GM21367 (cell line): ENCODE results near the gene MACROD2.
A peak's percentile ranks its signal among the peaks of the same experiment; 100 is the strongest.

Experiments
- ATAC-seq: cut with Tn5 transposase; IDR thresholded peaks from one replicate; pipeline ENCODE4 v1.9.1; 2021; ENCODE audit not compliant: unreplicated experiment

MACROD2 gene

DNA sequence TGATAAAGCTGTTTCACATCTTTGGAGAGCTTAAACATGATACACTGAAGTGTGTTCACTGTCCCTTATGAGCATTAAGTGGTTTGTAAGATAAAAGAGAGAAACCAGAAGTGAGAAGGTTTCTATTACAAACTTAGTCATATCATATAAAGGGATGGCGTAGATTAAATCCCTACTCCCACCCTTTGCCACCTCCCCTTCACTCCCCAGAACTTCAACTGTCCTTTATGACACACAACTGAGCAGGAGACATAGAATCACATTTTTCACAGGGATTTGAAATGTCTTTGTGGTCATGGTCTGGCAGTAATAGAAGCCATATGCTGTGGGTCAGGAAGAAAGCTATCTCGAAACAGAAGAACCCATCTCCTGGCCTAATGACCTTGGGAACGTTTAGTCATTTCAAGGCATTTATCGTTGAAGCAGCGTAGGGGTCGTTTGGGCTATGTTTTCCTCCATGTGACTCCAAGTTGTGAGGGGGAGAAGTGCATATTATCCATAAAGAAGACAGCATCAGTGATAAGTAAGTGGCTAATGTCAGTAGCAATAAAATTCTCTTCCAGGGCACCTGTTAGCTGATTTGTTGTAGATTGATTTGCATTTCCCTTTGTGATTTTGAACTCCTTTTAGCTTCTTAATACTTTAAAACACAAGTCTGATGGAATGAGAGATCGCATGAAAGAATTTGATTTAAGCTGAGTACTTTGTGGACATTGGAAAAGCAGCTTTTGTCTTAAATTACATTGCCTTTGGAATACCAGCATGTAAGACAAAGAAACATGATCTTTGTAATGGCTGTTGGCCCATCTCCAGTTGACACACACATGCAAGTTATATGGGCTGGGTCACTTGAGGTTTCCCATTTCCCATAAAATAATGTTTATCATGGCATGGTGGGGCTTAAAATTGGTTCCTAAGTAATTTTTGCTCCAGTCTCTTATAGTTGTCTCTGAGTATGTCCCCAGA, 843.6 kb downstream of the MACROD2 start:
- ATAC-seq, result peak; percentile 88

DNA sequence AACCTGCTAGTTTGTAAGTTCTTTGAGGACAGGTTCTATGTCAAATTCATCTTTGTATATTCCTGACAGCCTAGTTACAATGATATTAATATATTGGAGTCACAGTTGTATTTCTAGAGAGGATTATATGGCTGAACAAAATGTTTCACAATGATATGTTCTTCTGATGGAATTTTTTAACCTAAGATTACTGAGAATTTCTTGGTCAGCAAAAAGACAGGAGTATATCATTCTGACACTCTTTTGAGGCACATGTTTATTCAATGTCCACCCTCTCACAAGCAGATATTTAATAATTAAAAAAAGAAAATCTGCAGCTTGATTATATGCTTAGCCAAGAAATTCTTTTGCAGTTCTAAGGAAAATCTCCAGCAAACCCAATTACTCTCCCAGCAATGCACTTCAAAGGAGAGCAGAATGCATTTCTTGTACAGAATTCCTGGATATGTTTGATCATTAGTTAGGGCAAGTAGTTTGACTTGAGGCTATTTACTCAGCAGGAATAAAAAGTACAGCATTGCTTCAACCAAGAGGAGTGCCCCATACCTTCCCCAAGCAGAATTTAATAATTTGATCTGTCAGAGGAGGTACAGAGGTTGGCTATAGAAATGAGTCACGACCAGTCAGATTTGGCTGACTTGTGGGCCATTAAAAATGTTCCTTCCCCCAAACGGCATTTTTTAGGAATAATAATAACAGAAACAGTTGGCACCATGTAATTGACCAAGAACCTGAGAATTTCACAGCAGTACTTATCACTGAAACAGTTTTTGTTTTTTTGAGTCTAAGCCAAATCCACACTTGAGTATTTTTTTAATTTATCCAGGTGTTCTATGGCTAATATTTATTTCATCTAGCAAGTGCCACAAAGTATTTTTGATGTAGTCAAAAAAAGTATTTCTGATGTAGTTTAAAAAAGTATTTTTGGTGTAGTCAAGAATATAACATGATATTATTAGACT, 850.2 kb downstream of the MACROD2 start:
- no peak for ATAC-seq

DNA sequence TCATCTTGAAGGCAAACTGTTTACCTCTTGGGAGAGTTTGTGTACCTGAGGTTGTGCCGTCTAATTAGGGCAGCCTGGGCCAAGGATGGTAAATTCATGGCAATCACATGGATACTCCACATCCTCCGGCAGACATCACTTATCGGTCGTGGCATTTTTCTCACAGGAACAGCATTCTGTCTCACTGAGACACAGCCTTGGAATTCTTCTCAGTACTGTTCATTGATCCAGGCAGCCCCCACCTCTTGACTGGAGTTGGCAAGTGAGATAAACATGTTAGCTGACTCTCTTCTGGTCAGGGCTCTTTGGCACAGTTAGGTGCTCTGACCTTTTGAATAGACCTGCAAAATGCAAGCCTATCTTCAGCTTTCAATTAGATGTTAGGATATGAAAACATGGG, 853.5 kb downstream of the MACROD2 start:
- ATAC-seq, result no peak

DNA sequence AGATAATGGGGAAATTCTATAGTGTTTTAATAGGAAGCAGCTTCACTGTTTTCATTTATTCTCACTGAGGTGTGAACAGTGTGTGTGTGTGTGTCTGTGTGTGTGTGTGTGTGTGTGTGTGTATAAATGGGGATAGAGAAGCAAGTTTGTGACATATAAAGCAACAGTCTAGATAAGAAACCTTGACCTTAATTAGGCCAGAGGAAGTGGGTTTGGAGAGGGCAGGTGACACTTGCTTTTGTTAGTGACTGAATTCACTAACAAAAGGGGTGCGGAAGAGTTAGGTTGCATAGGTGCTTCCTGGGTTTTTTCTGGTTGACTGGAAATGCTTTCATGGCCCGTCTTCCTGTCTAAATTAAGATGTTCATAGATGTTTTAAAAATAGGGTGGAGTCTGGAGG, 857.8 kb downstream of the MACROD2 start:
- peak; percentile 71 for ATAC-seq

DNA sequence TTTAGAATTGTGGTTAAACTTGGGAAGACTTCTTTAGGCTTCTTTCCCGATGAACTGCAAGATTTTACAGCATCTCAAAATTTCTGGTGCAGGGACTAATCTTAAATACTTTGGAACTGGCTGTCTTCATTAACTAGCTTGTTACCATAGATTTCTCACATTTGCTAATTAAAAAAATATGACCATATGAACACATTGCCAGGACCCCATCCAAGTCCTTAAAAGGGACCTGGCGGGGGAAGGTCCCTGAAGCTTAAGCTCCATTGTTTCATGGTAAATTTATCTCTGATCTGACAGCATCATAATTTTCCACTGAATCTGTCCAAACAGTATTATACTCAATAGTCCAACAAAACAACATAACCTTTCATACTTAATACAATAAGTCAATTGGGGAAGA, 859.9 kb downstream of the MACROD2 start:
- ATAC-seq, result no peak

DNA sequence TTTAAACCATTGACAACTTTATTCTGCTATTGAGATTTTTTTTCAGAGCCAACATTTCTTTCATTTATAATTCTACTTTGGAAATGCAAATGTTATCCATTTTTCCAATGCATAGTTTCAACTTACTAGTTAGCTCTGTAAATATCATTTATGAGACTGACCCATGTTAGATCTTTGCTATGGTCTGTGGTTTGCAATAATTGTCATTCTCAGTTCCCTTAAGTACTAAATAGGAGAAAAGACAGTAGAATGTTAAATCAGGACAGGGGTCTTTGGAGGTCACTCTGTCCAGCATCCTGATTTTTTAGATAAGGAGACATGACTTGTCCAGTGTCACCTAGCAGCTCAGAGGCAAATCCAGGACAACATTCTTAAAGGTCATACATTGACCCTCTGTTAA, 864.3 kb downstream of the MACROD2 start:
- no peak for ATAC-seq

DNA sequence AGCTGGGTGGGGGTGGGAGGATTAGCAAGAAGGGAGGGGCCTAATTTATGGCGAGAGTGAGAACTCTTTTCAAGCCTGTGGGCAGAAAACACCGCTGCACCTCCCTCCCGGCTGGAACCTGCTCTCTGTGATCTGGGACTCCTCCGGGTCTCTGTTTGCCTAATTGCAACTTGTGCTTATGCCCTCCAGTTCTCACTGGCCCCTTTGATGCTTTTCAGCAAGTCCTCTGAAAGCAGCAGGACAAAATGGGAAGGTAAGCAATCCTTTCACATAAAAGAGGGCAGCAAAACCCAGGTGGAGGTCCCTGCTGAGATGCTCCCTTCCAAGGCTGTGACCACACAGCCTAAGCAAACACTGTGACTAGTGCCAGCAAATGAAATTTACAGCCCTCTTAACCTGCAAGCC, 865.1 kb downstream of the MACROD2 start:
- ATAC-seq, result peak; percentile 48

DNA sequence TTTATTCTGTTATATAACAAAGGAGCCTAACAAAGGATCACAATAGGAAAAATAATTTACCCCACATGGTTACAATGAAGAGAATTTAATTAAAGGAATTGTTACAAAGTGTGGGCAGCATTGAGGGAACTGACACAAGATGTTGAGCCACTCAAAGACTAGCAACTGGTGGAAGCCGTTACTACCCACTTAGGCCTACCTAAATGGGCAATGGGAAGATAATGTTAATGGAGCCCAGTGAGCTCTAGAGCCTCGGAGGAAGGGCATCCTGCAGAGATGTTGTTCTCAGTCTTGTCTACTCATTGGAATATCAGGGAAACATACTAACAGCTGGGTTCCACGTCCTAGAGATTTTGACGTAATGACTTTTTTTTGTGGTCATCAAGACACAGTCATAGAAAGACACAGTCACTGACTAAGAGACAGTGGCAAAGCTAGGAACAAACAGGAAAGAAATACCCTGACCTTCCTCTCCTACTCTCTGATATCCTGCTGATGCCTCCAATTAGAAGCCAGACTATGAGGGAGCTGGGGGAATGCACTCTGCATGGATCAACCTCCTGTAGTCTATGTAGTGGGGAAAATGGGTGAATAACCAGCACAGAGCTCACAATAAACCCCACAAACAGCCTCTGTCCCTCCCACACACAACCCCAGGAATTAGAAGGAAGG, 865.8 kb downstream of the MACROD2 start:
- no peak for ATAC-seq

DNA sequence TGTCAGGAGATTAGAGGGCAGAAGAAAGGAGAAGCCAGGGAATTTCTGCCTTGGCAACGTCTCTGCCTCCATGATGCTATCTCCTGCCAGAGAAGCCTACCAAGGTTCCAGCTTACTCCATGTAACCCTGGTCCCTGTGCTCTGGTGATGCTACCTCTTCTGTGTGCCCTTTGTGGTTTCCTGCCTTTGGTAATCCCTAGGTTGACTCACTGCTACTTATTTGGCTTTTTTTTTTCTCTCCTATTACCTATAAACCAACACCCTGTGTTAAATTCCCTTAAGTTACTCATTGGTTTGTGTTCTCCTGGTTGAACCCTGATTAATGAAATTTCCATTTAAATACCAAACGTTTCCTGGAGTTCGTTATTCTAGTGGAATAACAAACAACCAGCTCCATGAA, 869.9 kb downstream of the MACROD2 start:
- no peak for ATAC-seq

DNA sequence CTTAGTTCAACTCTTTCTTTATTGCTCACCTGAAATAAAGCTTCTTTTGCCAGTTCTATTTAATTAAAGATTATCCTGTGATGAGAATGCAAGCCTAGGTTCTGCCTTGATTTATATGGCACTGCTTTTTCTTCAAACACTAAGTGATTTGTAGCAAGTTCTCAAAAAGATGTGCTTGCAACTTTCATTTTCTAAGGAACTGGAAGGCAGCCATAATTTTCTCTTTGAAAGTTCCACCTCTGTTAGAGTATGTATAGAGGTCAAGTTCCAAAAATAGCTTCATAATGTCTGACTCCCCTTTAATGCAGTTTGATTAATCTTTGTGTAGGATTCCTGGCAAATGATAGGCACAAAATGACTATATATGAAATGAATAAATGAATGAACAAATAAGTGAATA, 870.4 kb downstream of the MACROD2 start:
- no peak for ATAC-seq

DNA sequence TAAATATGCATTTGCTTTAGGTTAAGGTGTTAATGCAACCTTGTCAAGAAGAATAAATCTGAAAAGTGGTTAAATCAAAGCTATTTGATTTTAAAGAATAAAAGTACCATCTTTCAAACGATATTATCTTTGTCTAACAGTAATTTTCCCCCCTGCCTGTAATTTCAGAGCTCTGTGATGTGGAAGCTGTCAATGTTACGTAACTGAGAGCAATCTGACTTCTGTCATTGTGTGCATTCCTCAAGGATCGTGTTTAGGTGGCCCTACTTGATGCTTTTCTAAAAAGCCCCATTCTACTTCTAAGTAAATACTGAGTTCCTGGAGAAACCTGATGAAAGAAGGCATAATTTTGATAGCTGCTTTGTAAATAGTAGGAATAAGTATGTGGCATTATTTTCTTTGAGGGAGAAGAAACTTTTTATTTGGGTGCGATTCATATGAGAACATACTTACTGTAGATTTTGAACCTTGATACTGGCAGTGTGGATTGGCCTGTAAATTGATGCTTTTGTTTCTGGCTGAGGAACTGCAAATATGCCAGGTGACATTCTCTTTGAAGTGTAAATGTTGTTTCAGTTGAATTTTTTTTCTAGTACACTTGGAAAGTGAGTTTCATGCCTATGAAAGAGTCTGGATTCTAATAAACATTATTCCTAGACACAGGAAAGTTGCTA, 871.7 kb downstream of the MACROD2 start:
- no peak for ATAC-seq

DNA sequence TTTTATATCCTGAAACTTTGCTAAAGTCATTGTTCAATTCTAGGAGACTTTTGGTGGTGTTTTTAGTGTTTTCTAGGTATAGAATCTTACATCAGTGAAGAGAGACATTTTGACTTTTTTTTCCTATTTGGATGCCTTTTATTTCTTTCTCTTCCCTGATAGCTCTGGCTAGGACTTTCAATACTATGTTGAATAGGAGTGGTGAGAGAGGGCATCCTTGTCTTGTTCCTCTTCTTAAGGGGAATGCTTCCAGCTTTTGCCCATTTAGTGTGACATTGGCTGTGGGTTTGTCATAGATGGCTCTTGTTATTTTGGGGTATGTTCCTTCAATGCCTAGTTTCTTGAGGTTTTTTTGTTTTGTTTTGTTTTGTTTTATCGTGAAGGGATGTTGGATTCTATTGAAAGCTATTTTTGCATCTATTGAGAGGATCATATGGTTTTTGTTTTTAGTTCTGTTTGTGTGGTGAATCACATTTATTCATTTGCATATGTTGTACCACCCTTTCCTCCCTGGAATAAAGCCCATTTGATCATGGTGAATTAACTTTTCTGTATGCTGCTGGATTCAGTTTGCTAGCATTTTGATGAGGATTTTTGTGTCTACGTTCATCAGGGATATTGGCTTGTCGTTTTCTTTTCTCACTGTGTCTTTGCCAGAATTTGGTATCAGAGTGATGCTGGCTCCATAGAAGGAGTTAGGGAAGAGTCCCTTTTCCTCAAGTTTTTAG, 882.1 kb downstream of the MACROD2 start:
- no peak for ATAC-seq

DNA sequence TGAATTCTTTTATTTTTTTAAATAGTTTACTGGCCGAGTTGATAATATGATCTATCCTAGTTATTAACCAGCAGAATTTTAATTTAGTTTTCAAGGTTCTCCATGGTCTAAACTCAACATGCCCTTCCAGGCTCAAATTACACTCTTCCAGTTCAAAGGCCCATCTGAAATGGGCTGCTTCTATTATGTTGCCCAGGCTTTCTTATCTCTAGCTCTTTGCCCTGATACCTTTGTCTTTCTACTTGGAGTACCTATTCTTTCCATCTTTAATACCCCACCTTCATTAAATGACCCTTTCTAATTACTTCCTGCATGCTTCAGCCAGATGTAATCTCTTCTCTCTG, 883.3 kb downstream of the MACROD2 start:
- ATAC-seq, result no peak

DNA sequence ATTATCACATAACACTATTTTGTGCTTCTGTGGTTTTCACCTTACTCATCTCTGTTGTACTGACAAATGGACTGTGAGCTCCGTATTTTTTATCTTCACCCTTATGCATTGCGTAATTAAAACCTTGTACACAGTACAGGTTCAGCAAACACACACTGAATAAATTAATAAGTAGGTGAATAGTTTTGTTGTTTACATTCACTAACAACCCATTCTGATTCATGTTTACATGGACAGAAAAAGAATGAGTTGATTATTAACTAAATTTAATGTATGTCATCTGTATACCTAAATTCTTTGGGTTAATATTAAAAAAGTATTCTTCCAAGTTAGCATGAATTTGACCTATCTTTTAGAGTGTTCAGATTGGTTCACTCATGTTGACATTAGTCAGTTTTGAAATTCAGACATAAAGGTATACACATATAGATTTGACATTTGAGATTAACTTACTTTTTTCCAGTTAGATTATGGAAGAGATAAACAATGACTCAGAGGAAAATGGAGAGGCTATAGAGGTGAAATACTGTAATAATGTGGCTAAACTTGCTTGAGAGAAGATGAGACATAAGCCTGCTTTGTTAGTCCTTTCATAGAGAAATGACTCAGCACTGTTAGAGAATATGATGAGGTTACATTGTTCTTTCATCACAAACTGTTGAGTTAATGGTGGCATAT, 883.8 kb downstream of the MACROD2 start:
- peak; percentile 63 for ATAC-seq

DNA sequence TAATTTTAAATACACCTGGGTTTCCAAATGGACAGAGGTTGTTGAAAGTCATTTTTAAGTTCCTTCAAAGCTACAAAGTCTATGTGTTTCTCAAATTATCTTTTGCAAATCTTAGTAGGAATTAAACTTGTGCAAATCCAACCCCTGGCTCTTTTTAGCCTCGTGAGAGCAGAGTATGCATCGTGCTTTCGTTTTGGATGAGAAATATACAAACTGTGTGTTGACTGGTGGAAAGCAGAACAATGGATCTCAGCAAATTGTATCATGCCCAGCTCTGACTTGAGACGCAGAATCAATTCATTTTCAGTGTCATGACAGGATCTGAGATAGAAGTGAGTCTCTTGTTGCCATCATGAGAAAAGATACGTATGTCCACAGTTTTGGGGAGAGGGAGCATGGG, 884.5 kb downstream of the MACROD2 start:
- ATAC-seq, result no peak

DNA sequence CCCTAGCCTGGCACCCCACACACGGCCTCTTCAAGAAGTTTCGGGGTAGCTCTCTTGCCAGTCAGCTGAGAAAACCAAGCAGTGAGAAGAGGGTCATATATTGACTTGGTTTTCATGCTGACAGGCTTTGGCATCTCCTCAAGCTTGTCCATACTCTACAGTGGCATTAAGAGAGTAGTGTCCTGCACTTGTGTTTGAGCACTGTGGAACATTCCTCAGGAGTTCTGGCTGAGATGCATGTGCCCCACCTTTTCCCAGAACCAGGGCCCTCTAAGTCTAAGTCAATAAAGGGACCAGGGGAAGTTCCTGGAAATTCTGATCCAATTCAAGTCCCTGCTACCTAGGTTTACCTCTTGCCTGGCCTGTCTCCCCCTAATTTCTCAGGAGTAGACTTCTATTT, 886.2 kb downstream of the MACROD2 start:
- no peak for ATAC-seq

DNA sequence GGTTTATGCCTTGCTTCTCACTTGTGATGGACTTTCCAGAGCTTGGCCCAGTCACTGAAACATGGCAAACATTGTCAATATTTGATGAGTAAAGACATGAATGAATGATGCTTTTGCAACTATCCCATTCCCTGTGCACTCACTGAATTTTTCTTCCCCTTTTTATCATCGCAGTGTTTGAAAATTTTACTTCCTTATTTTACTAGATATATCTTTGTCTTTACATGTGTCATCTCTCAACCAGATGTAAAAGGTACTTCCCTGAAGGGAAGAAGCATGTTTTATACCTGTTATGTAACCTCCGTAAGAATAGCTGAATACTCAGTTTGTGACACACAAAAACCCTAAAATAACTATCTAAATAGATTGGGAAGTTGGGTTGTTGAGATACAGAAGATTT, 886.8 kb downstream of the MACROD2 start:
- ATAC-seq, result no peak

DNA sequence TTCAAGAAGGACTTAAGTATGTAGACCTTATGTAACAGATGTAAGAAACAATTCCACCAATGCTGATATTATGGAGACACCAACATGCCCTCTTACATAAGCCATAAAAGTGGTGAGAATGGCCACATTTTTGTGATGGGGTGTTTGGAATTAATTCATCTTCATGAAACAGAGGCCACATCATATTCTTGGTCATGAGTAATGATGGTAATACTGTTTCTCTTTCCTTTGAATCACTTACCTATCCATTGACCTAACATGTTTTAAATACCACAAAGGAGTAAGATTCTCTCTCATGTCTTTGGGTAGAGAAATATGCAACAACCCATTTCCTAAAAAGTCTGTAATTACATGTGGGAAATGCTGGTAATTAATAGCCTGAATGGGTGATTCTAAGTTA, 887.5 kb downstream of the MACROD2 start:
- no peak for ATAC-seq

DNA sequence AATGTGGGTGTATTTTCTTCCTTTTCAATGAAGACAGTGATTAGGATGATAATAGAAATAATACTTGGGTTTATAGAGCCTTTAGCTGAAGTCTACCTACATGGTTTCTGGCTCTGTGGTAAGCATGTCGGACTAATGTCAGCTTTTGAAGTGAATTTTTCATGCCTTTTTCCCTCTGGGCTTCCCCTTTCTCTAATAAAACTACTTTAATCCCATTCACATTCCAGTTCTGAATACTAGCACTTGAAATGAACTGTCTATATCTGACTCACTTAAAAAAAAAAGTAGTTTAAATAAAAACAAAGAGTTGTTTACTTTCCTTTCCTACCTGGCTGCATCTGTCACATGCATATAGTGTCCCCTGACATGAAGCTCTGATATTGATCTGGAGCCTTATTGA, 888.0 kb downstream of the MACROD2 start:
- ATAC-seq, result no peak

DNA sequence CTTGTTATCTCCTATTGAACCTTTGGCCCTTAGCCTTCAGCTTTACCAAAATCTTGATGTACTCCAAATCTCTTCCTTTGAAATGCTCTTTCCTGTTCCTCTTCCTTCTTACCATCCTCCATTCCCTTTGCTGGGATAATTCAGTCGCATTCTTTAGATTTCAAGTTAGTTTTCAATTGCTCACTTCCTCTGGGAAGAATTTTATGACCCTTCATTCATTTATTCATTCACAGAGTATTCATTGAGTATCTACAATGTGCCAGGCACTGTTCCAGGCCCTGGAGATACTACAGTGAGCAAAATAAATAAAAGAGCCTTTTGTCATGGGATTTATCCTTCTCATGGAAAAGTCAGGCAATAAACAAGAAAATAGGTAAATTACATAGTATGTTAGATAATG, 890.3 kb downstream of the MACROD2 start:
- no peak for ATAC-seq
